Suprapubic skin (tissue), 4 donors: ENCODE data around the gene PTPRM.

Source experiments
- EP300 ChIP-seq: sonication (generic); formaldehyde crosslinking; IDR thresholded peaks from one replicate; pipeline ENCODE4 v1.6.1; 2017; ENCODE audit warnings: antibody characterized with exemption
- POLR2A ChIP-seq, 2 donors: fragments of 450-650 bp; IDR thresholded peaks; one replicate each; pipeline ENCODE4 v1.6.1; 2017; ENCODE audit warnings: antibody characterized with exemption in 2 of 2, mild to moderate bottlenecking in 2 of 2, moderate library complexity in 2 of 2
- POLR2AphosphoS5 ChIP-seq, 3 donors: sonication (generic); formaldehyde crosslinking; IDR thresholded peaks; one replicate each; pipeline ENCODE4 v1.6.1; 2017; ENCODE audit warnings: antibody characterized with exemption in 3 of 3
- TF ChIP-seq, protein P1 (sequence below), 2 donors: fragments of 200-600 bp in 1 of 2; fragments of 450-650 bp in 1 of 2; sonication (generic) in 1 of 2; IDR thresholded peaks; one replicate each; pipeline ENCODE4 v1.5.1; 2016 to 2019; ENCODE audit warnings: antibody characterized with exemption in 2 of 2, mild to moderate bottlenecking in 1 of 2, moderate library complexity in 1 of 2

DNA sequence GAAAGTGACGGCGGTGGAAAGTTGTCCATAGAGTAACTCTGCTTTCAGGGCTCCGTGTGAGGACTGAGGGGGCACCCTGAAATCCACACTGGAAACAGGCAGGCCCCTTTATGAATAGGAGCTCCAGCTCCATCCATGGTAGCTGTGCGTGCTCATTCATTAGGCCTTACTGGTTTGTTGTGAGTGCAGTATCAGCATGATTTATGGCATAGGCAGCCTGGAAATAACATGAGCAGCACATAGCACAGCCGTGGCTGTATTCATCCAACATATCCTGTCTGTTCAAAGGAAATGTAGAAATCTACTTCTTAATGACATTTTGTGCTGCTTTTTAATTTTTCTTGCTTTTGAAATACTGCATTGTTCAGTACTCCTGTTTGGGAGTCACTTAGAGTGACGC lies 627.3 kb downstream of the PTPRM start:
- TF ChIP-seq, protein P1, sequence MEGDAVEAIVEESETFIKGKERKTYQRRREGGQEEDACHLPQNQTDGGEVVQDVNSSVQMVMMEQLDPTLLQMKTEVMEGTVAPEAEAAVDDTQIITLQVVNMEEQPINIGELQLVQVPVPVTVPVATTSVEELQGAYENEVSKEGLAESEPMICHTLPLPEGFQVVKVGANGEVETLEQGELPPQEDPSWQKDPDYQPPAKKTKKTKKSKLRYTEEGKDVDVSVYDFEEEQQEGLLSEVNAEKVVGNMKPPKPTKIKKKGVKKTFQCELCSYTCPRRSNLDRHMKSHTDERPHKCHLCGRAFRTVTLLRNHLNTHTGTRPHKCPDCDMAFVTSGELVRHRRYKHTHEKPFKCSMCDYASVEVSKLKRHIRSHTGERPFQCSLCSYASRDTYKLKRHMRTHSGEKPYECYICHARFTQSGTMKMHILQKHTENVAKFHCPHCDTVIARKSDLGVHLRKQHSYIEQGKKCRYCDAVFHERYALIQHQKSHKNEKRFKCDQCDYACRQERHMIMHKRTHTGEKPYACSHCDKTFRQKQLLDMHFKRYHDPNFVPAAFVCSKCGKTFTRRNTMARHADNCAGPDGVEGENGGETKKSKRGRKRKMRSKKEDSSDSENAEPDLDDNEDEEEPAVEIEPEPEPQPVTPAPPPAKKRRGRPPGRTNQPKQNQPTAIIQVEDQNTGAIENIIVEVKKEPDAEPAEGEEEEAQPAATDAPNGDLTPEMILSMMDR (IDR thresholded peaks at IDR 0.05): no peak
- TF ChIP-seq POLR2AphosphoS5 (IDR thresholded peaks at IDR 0.05) (no peak), POLR2A (IDR thresholded peaks at IDR 0.05) (no peak), EP300 (no peak)
